CD8-positive, alpha-beta memory T cell (primary cell): ENCODE results near the gene USB1. TPM values are rescaled to one million over a fixed set of nuclear protein-coding genes. Genes with fewer than 3 reads are reported as not detected.

Experiments used
- CTCF ChIA-PET: fragments of 350-600 bp; sonication (Branson Sonifier 250); formaldehyde crosslinking; loops from one replicate; lab custom pipeline; 2021; ENCODE audit warnings: antibody characterized with exemption; lab: Charles Lee
- POLR2A ChIA-PET: fragments of 350-600 bp; sonication (Branson Sonifier 250); formaldehyde crosslinking; loops from one replicate; lab custom pipeline; 2021; ENCODE audit warnings: antibody characterized with exemption; lab: Charles Lee
- DNase-seq, 5 donors: peaks; one replicate each; pipeline versions ENCODE4 v3.0.0 to v3.0.0-alpha.2; 2020 to 2022; ENCODE audit warnings: mixed read lengths in 1 of 5
- H3K27ac ChIP-seq: one replicate; pipeline ENCODE4 v1.7.0; 2013; ENCODE audit warnings: low read depth, mild to moderate bottlenecking, low read length, moderate library complexity
- H3K27me3 ChIP-seq: 2 replicates; pipeline ENCODE4 v1.7.0; 2013; ENCODE audit warnings: low read length, mild to moderate bottlenecking; ENCODE audit not compliant: insufficient read depth, poor library complexity, severe bottlenecking
- H3K36me3 ChIP-seq: 2 replicates; pipeline ENCODE4 v1.7.0; 2013; ENCODE audit warnings: mild to moderate bottlenecking, low read length, moderate library complexity; ENCODE audit not compliant: insufficient read depth
- H3K4me1 ChIP-seq: 2 replicates; pipeline ENCODE4 v1.7.0; 2013; ENCODE audit warnings: mild to moderate bottlenecking, low read length, moderate library complexity; ENCODE audit not compliant: insufficient read depth
- H3K4me3 ChIP-seq: 2 replicates; pipeline ENCODE4 v1.7.0; 2013; ENCODE audit warnings: mild to moderate bottlenecking, low read length
- H3K9me3 ChIP-seq: 2 replicates; pipeline ENCODE4 v1.7.0; 2013; ENCODE audit warnings: mild to moderate bottlenecking, low read length
- H3K27ac Mint-ChIP-seq, 8 donors: one replicate each; pipeline ENCODE4 v1.8.0; 2020 to 2021; ENCODE audit warnings: mixed read lengths in 8 of 8, mild to moderate bottlenecking in 6 of 8, inconsistent platforms in 3 of 8, moderate library complexity in 3 of 8
- H3K27me3 Mint-ChIP-seq, 2 donors: one replicate each; pipeline ENCODE4 v1.8.0; 2020 to 2021; ENCODE audit warnings: mixed read lengths in 2 of 2, mild to moderate bottlenecking in 1 of 2, moderate library complexity in 1 of 2
- H3K36me3 Mint-ChIP-seq, 3 donors: one replicate each; pipeline ENCODE4 v1.8.0; 2020 to 2021; ENCODE audit warnings: mixed read lengths in 3 of 3, inconsistent platforms in 1 of 3, mild to moderate bottlenecking in 1 of 3
- H3K4me1 Mint-ChIP-seq, 3 donors: one replicate each; pipeline ENCODE4 v1.8.0; 2020 to 2021; ENCODE audit warnings: mixed read lengths in 3 of 3, inconsistent platforms in 1 of 3, mild to moderate bottlenecking in 1 of 3
- H3K4me3 Mint-ChIP-seq, 7 donors: one replicate each; pipeline ENCODE4 v1.8.0; 2020 to 2021; ENCODE audit warnings: mixed read lengths in 7 of 7, mild to moderate bottlenecking in 6 of 7, moderate library complexity in 4 of 7, inconsistent platforms in 2 of 7
- H3K9me3 Mint-ChIP-seq, 5 donors: one replicate each; pipeline ENCODE4 v1.8.0; 2020 to 2022; ENCODE audit warnings: mixed read lengths in 5 of 5, mild to moderate bottlenecking in 3 of 5, moderate library complexity in 2 of 5, inconsistent platforms in 1 of 5
- polyA plus RNA-seq: library from polyadenylated mRNA; unstranded; fragments of 300-500 nt; fragmentation: Illumina TruSeq; gene quantifications from one replicate; pipeline ENCODE4 v1.2.3, GENCODE V29; 2021
- total RNA-seq, 2 experiments: library from RNA; stranded (reverse); gene quantifications; one replicate each; pipeline ENCODE4 v1.2.3, GENCODE V29; 2021

USB1 gene
- total RNA-seq, result 10 to 100 TPM; 66.6 to 68.5 TPM
- polyA plus RNA-seq, result 68.1 TPM

- Histone ChIP-seq H3K4me1 (peaks cover 41% of the 10 kb centered on the region), H3K4me3 (peak within 1 kb of the TSS; percentile 96)
- POLR2A ChIA-PET, result interaction anchor here (1.0 kb wide), 1 partner anchor 464 kb away, joined by 3 read pairs; no protein-coding TSS in a partner anchor
These were observed at the start of gene USB1 for GRCh38 chr16:58000706-58001676. Gene USB1 (plus strand): TSS chr16:58001407. CDS start chr16:58001484, 77 bp downstream.

GRCh38 chr16:57952909-57953308 is 48.3 kb upstream of the USB1 start:
- H3K9me3 Mint-ChIP-seq, result no peaks in the 10 kb centered on the region
- Histone ChIP-seq H3K9me3 (no peaks in the 10 kb centered on the region), H3K27me3 (no peaks in the 10 kb centered on the region), H3K4me1 (no peaks in the 10 kb centered on the region), H3K27ac (no peak overlapping the region), H3K36me3 (no peaks in the 10 kb centered on the region), H3K4me3 (no peak overlapping the region)
- ChIA-PET POLR2A (no interaction called here), CTCF (no interaction called here)
- no peak overlapping the region for H3K4me3 Mint-ChIP-seq
- no peaks in the 10 kb centered on the region for H3K4me1 Mint-ChIP-seq
- peaks cover 0 to 10% of the 10 kb centered on the region in 2 donors for H3K27me3 Mint-ChIP-seq
- no peak overlapping the region for H3K27ac Mint-ChIP-seq
- no peaks in the 10 kb centered on the region for H3K36me3 Mint-ChIP-seq
- peak in 1 of 5 donors; percentile 25 for DNase-seq

More at GRCh38 chr16:58000706-58001676, at the start of gene USB1:
- Histone ChIP-seq H3K9me3 (no peaks in the 10 kb centered on the region), H3K36me3 (peaks cover 10% of the 10 kb centered on the region), H3K27ac (peak within 1 kb of the TSS; percentile 77), H3K27me3 (no peaks in the 10 kb centered on the region)
- Mint-ChIP-seq H3K4me3 (peak within 1 kb of the TSS; percentile 89 to 97 (median 93)), H3K9me3 (no peaks in the 10 kb centered on the region), H3K27ac (peak within 1 kb of the TSS; percentile 82 to 96 (median 90)), H3K36me3 (peaks cover 3 to 63% (median 4%) of the 10 kb centered on the region in 3 donors), H3K4me1 (peaks cover 58 to 77% (median 60%) of the 10 kb centered on the region in 3 donors), H3K27me3 (no peaks in the 10 kb centered on the region)
- CTCF ChIA-PET, result interaction anchor here (0.9 to 4.7 kb wide), 12 partner anchors 13 to 425 kb away, joined by 3 to 38 read pairs (median 5); partner anchors contain the start of genes CFAP20 and KATNB1
- peak; percentile 79 to 90 (median 87) for DNase-seq

- Histone ChIP-seq H3K27ac (no peak overlapping the region), H3K27me3 (no peaks in the 10 kb centered on the region), H3K9me3 (no peaks in the 10 kb centered on the region), H3K4me3 (no peak overlapping the region), H3K4me1 (no peaks in the 10 kb centered on the region), H3K36me3 (no peaks in the 10 kb centered on the region)
- Mint-ChIP-seq H3K27me3 (peaks cover 0 to 10% of the 10 kb centered on the region in 2 donors), H3K27ac (no peak overlapping the region), H3K4me1 (no peaks in the 10 kb centered on the region), H3K36me3 (no peaks in the 10 kb centered on the region), H3K4me3 (no peak overlapping the region), H3K9me3 (no peaks in the 10 kb centered on the region)
- DNase-seq, result peak in 1 of 5 donors; percentile 1
- POLR2A ChIA-PET, result no interaction called here
- CTCF ChIA-PET, result no interaction called here
These were observed 47.4 kb upstream of the USB1 start for GRCh38 chr16:57953857-57954256.

- Histone ChIP-seq H3K4me1 (no peaks in the 10 kb centered on the region), H3K9me3 (no peaks in the 10 kb centered on the region), H3K27me3 (no peaks in the 10 kb centered on the region), H3K36me3 (no peaks in the 10 kb centered on the region), H3K4me3 (no peak overlapping the region), H3K27ac (no peak overlapping the region)
- Mint-ChIP-seq H3K4me3 (no peak overlapping the region), H3K27me3 (peaks cover 0 to 5% of the 10 kb centered on the region in 2 donors), H3K9me3 (no peaks in the 10 kb centered on the region), H3K4me1 (no peaks in the 10 kb centered on the region), H3K27ac (no peak overlapping the region), H3K36me3 (no peaks in the 10 kb centered on the region)
- no peak for DNase-seq
- POLR2A ChIA-PET, result no interaction called here
- CTCF ChIA-PET, result no interaction called here
These were observed 45.5 kb upstream of the USB1 start for GRCh38 chr16:57955572-57956188.

GRCh38 chr16:57956270-57956808 is 44.9 kb upstream of the USB1 start:
- POLR2A ChIA-PET, result no interaction called here

GRCh38 chr16:57956924-57957672 is 44.1 kb upstream of the USB1 start:
- DNase-seq, result peak in 1 of 5 donors; percentile 32
- Mint-ChIP-seq H3K27me3 (peaks cover 2 to 3% of the 10 kb centered on the region in 2 donors), H3K36me3 (no peaks in the 10 kb centered on the region), H3K4me3 (no peak overlapping the region), H3K27ac (peak overlapping the region in 1 of 8 donors; percentile 36), H3K9me3 (no peaks in the 10 kb centered on the region), H3K4me1 (no peaks in the 10 kb centered on the region)
- no peak overlapping the region for H3K4me3 ChIP-seq
- no peaks in the 10 kb centered on the region for H3K9me3 ChIP-seq
- H3K27me3 ChIP-seq, result no peaks in the 10 kb centered on the region
- no peak overlapping the region for H3K27ac ChIP-seq
- CTCF ChIA-PET, result interaction anchor here (0.7 to 1.4 kb wide), 2 partner anchors 41 to 47 kb away, joined by 3 to 4 read pairs; no protein-coding TSS in a partner anchor
- no peaks in the 10 kb centered on the region for H3K36me3 ChIP-seq
- POLR2A ChIA-PET, result no interaction called here
- H3K4me1 ChIP-seq, result no peaks in the 10 kb centered on the region

More at GRCh38 chr16:57956270-57956808, 44.9 kb upstream of the USB1 start:
- H3K4me3 ChIP-seq, result no peak overlapping the region
- H3K27me3 ChIP-seq, result no peaks in the 10 kb centered on the region
- Mint-ChIP-seq H3K36me3 (no peaks in the 10 kb centered on the region), H3K4me3 (no peak overlapping the region), H3K27me3 (peaks cover 0 to 3% of the 10 kb centered on the region in 2 donors), H3K27ac (peak overlapping the region in 2 of 8 donors; percentile 26 to 36), H3K4me1 (no peaks in the 10 kb centered on the region), H3K9me3 (no peaks in the 10 kb centered on the region)
- CTCF ChIA-PET, result no interaction called here
- no peaks in the 10 kb centered on the region for H3K9me3 ChIP-seq
- H3K36me3 ChIP-seq, result no peaks in the 10 kb centered on the region
- no peaks in the 10 kb centered on the region for H3K4me1 ChIP-seq
- no peak overlapping the region for H3K27ac ChIP-seq
- peak in 1 of 5 donors; percentile 42 for DNase-seq

- Mint-ChIP-seq H3K9me3 (no peaks in the 10 kb centered on the region), H3K36me3 (no peaks in the 10 kb centered on the region), H3K27ac (no peak overlapping the region), H3K4me1 (no peaks in the 10 kb centered on the region), H3K27me3 (peaks cover 2 to 3% of the 10 kb centered on the region in 2 donors), H3K4me3 (peak overlapping the region in 1 of 7 donors; percentile 66)
- no peaks in the 10 kb centered on the region for H3K9me3 ChIP-seq
- CTCF ChIA-PET, result interaction anchor here (0.7 to 1.4 kb wide), 2 partner anchors 41 to 47 kb away, joined by 3 to 4 read pairs; no protein-coding TSS in a partner anchor
- H3K4me3 ChIP-seq, result no peak overlapping the region
- DNase-seq, result no peak
- POLR2A ChIA-PET, result no interaction called here
- no peaks in the 10 kb centered on the region for H3K4me1 ChIP-seq
- H3K27ac ChIP-seq, result no peak overlapping the region
- no peaks in the 10 kb centered on the region for H3K27me3 ChIP-seq
- no peaks in the 10 kb centered on the region for H3K36me3 ChIP-seq
These were observed 43.4 kb upstream of the USB1 start for GRCh38 chr16:57957673-57958392.
